ENCODE results near the gene PLCB1. TPM values are rescaled to one million over a fixed set of nuclear protein-coding genes. Genes with fewer than 3 reads are reported as not detected.

The PLCB1 gene
- total and polyA plus RNA-seq, 10 of the 15 experiments (the other 5 are each of a cell fraction or from before 2014, with no cell fraction given) = 0.05 to 5.3 (median 0.17) TPM; not detected in 1

- no peak for DNase-seq (ENCODE audit: low read depth, low spot score)
- Histone ChIP-seq H2AFZ (ENCODE audit: control insufficient read depth, low read depth, low read length) (no peak overlapping the region), H3K79me2 (ENCODE audit: control insufficient read depth, insufficient read depth, low read length) (no peaks in the 10 kb centered on the region), H3K27ac (ENCODE audit: control insufficient read depth, insufficient read depth) (no peak overlapping the region), H3K9ac (ENCODE audit: control insufficient read depth, insufficient read depth, low read length) (no peak overlapping the region), H3K27me3 (replicated peaks in 1 of 2; ENCODE audit: control insufficient read depth in 2 of 2, insufficient read depth in 2 of 2, low read length in 1 of 2) (no peaks in the 10 kb centered on the region; a peak in 1 of 4 replicates), H3K4me3 (no peak overlapping the region), H3K9me3 (replicated peaks; ENCODE audit: control insufficient read depth, insufficient read depth, low read length) (no peaks in the 10 kb centered on the region), H4K20me1 (ENCODE audit: control insufficient read depth, insufficient read depth) (no peaks in the 10 kb centered on the region), H3K4me2 (ENCODE audit: control insufficient read depth, insufficient read depth) (no peak overlapping the region), H3K36me3 (ENCODE audit: control insufficient read depth in 2 of 2, insufficient read depth in 2 of 2, low read length in 1 of 2) (no peaks in the 10 kb centered on the region), H3K4me1 (ENCODE audit: control insufficient read depth, insufficient read depth, low read length) (no peaks in the 10 kb centered on the region)
- in situ Hi-C loops (cut with MboI) (no loop called here), intact Hi-C loops (cut with micrococcal nuclease; ENCODE audit: unreplicated experiment) (no loop called here)
- no peak for FAIRE-seq
- ChIA-PET CTCF (interaction anchor here (0.5 to 1.5 kb wide), 2 partner anchors 22 to 1901 kb away, joined by 3 read pairs; no protein-coding TSS in a partner anchor), RAD21 (ENCODE audit: unreplicated experiment) (no interaction called here), SMC1A (ENCODE audit: uncharacterized antibody, unreplicated experiment) (no interaction called here), POLR2A (no interaction called here)
- 0% methylated on average over 2 of the region's 2 CpGs for whole genome bisulfite sequencing (ENCODE audit: insufficient coverage, insufficient replicate concordance, low lambda C conversion rate, missing lambda C conversion rate)
- TF ChIP-seq BCL11A (IDR thresholded peaks at IDR 0.05; ENCODE audit: low read depth, low read length) (no peak), EP300 (IDR thresholded peaks at IDR 0.05; ENCODE audit: borderline replicate concordance in 1 of 2, control insufficient read depth in 1 of 2, low read depth in 2 of 2, low read length in 2 of 2) (no peak), RAD51 (IDR thresholded peaks at IDR 0.05) (no peak), CBX5 (IDR thresholded peaks at IDR 0.05; ENCODE audit: low read depth) (no peak)
- no peak for ATAC-seq
- BruUV-seq (replicated peaks) = no TSS peak
Measured at GRCh38 chr20:8700756-8701155, 568.7 kb downstream of the PLCB1 start.

- Histone ChIP-seq H2AFZ (ENCODE audit: control insufficient read depth, low read depth, low read length) (no peak overlapping the region), H3K9me3 (replicated peaks; ENCODE audit: control insufficient read depth, insufficient read depth, low read length) (no peaks in the 10 kb centered on the region), H3K9ac (ENCODE audit: control insufficient read depth, insufficient read depth, low read length) (no peak overlapping the region), H3K4me2 (ENCODE audit: control insufficient read depth, insufficient read depth) (no peak overlapping the region), H3K4me1 (ENCODE audit: control insufficient read depth, insufficient read depth, low read length) (no peaks in the 10 kb centered on the region), H3K79me2 (ENCODE audit: control insufficient read depth, insufficient read depth, low read length) (no peaks in the 10 kb centered on the region), H3K27me3 (replicated peaks in 1 of 2; ENCODE audit: control insufficient read depth in 2 of 2, insufficient read depth in 2 of 2, low read length in 1 of 2) (no peaks in the 10 kb centered on the region), H3K36me3 (ENCODE audit: control insufficient read depth in 2 of 2, insufficient read depth in 2 of 2, low read length in 1 of 2) (no peaks in the 10 kb centered on the region), H3K4me3 (no peak overlapping the region), H3K27ac (ENCODE audit: control insufficient read depth, insufficient read depth) (no peak overlapping the region), H4K20me1 (ENCODE audit: control insufficient read depth, insufficient read depth) (no peaks in the 10 kb centered on the region)
- in situ Hi-C loops (cut with MboI) = no loop called here
- SMC1A ChIA-PET (ENCODE audit: uncharacterized antibody, unreplicated experiment) = no interaction called here
- CTCF ChIA-PET = interaction anchor here (1.0 to 3.7 kb wide), 4 partner anchors 11 to 576 kb away, joined by 3 to 21 read pairs (median 3); no protein-coding TSS in a partner anchor
- POLR2A ChIA-PET = no interaction called here
- no peak for ATAC-seq
- no TSS peak for BruUV-seq (replicated peaks)
- TF ChIP-seq POLR2AphosphoS5 (IDR thresholded peaks at IDR 0.05; ENCODE audit: low read length) = no peak
- TF ChIP-seq TCF12 (IDR thresholded peaks at IDR 0.05; ENCODE audit: low read depth, low read length) = no peak
- RAD21 ChIA-PET (ENCODE audit: unreplicated experiment) = interaction anchor here (1.0 to 1.5 kb wide), 2 partner anchors 16 to 29 kb away, joined by 3 read pairs; no protein-coding TSS in a partner anchor
- no peak for DNase-seq (ENCODE audit: low read depth, low spot score)
- intact Hi-C loops (cut with micrococcal nuclease; ENCODE audit: unreplicated experiment) = no loop called here
- FAIRE-seq = no peak
- WGBS (ENCODE audit: insufficient coverage, insufficient replicate concordance, low lambda C conversion rate, missing lambda C conversion rate) = 10% methylated on average over 5 of the region's 5 CpGs
Measured at GRCh38 chr20:8706961-8707700, 575.1 kb downstream of the PLCB1 start.
